Amygdala (tissue), 56 donors: ENCODE results near the gene ARVCF.

Experiments
- DNase-seq, 56 donors: peaks; one replicate each; lab custom pipeline; 2025; lab: John Stamatoyannopoulos, UW

Gene ARVCF

GRCh38 chr22:20016734-20017621, at the start of gene ARVCF:
Gene ARVCF, minus strand, starts transcription at chr22:20016823. Its CDS starts 26,029 bp downstream, at chr22:19990794.
- DNase-seq, result peak; percentile 37 to 95 (median 84)

DNA sequence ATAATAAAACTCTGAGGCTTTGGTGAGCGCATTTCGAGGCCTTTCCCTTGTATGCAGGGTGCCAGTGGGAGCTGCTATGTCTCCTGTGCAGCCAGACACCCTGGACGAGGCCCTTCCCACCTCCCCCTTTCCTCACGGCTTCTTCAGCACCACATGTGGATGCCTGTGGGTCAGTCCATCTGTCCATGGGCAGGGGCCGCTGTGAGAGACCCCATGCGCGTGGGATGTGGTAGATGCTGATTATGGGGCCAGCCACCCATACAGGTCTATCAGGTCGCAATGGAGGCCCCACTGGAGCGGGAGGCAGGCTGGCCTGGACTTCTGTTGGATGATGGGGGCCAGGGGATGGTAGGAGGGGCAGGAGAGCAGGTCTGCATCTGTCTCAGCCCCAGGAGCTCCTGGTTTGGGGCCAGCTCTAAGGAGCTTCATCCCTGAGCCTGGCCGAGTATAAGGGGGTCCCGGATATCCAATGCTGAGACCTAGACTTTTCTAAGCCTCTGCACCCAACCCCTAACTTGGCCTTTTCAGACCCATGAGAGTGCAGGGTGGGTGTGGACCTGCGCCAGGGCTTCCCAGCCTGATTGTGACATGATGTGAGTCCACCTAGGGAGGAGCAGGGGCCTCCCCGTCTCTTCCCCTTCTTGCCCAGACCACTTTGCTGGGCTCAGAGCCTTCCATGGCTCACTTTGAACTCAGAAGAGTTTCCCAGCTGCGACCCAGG, 49.4 kb upstream of the ARVCF start:
- DNase-seq, result no peak

DNA sequence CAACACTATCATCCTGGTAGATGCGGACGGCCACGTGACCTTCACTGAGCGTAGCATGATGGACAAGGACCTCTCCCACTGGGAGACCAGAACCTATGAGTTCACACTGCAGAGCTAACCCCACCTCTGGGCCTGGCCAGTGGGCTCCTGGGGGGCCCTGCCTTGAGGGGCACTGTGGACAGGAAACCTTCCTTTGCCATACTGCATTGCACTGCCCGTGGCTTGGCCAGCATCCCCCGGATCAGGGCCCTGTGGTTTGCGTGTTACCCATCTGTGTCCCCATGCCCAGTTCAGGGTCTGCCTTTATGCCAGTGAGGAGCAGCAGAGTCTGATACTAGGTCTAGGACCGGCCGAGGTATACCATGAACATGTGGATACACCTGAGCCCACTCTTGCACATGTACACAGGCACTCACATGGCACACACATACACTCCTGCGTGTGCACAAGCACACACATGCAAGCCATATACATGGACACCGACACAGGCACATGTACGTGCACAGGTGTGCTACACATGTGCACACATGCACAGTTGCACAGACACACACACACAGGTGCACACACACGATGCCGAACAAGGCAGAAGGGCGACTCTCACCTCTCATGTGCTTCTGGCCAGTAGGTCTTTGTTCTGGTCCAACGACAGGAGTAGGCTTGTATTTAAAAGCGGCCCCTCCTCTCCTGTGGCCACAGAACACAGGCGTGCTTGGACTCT, 48.1 kb upstream of the ARVCF start:
- no peak for DNase-seq

GRCh38 chr22:20064140-20064480, 47.5 kb upstream of the ARVCF start:
- no peak for DNase-seq

DNA sequence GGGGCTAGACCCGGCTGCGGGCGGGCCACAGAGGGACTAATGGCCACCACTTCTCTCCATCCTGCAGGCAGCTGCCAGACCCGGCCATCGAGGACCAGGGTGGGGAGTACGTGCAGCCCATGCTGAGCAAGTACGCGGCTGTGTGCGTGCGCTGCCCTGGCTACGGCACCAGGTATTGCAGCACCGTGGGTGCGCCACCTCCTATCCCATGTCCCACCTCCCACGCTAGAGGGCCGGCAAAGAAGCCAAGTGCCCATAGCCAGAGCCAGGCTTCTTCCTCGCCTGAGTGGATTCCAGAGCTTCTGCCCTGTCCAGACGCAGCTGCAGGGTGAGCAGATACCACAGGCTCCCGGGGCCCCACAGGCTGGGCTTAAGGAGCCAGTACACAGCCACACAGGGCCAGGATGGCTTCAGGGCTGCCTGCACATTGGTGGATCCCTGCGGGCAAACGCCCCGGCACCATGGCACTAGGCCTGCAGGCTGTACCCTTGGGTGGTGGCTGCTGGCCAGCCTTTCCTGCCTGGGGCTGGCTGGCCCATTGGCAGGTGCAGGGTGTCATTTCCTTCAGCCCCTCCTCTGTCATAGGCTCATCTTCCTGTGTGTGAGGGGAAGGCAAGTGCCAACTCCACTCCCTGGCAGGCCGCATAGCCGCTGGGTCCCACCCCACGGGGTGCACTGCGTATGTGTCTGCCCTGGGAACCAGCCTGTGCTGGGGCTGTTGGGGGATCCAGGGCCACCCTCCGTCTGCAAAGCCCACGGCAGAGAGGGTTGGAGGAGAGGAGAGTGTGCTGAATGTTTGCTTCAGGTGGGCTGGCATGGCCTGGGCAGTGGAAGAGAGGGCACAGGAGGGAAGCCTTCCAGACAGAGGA, 46.9 kb upstream of the ARVCF start:
- DNase-seq, result no peak

- DNase-seq, result no peak
These were observed 46.1 kb upstream of the ARVCF start for GRCh38 chr22:20062766-20063083.

GRCh38 chr22:20062043-20062765, 45.6 kb upstream of the ARVCF start:
- DNase-seq, result no peak

- peak in 1 of 56 donors; percentile 18 for DNase-seq
These were observed 44.8 kb upstream of the ARVCF start for GRCh38 chr22:20061481-20061861.

DNA sequence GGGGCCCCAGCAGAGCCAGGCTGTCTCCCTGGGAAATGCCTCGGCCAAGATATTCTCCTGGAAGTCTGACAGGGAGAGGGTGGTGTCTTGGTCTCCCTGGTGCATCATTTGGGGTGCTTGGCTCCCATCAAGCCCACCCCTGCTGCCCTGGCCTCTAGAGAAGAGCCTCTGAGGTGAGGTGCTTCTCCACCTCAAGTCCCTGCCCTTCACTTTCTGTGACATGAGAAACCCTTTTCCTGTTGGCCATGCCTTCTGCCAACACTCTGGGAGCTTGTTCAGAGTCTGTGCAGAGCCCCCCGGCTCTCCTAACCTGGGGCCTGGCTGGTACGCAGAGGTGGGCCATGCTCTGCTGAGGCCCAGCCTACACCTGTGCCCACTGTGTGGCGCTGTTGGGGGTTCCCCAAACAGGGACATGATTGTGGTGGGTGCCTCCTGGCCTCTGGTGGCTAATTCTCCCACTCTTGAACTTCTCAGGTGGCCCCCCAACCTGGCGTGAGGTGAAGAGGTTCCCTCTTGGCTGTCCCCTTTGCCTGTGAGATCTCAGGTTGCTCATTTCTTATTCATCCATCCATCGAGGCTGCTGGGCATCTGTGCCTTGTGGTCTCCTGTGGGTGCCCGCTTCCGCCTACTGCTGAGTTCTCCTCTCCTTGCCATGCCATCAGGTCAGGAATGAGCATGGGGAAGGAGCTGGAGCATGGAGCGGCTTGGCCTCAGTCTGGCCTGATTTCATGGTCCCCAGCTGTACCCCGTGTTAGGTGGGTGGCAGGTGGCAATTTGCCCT, 44.3 kb upstream of the ARVCF start:
- no peak for DNase-seq

DNA sequence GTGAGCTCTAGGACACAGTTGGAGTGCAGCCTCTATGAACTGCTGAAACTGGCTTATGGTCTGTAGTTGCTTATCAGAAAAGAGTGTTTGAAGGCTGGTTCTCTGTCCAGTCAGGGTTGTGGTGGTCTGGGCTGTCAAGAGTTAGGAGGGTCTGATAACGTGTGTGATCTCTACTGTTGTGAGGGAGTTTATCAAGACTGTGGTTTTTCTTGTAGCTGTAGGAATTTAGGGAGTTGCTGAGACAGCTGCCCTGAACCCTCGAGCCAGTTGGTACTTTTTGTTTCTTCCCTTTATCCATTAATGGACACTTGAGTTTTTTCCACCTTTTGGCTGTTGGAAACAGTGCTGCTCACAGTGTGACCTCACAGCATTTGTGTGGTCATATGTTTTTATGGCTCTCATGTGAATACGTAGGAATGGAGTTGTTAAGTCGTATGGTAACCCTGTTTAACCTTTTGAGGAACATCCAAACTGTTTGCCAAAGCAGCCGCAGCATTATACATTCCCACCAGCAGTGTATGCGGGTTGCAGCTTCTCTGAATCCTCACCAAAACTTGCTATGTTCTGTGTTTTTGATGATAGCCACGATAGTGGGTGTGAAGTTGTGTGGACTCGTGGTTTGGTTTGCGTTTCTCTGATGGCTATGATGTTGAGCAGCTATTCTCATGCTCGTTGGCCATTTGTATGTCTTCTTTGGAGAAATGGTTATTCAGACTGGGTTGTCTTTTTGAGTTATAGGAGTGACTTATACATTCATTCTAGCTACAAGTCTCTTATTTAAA, 42.6 kb upstream of the ARVCF start:
- no peak for DNase-seq

- no peak for DNase-seq
These were observed 41.1 kb upstream of the ARVCF start for GRCh38 chr22:20057596-20058268.

GRCh38 chr22:20056696-20057386, 40.2 kb upstream of the ARVCF start:
- DNase-seq, result no peak

GRCh38 chr22:20056161-20056560, 39.5 kb upstream of the ARVCF start:
- no peak for DNase-seq

DNA sequence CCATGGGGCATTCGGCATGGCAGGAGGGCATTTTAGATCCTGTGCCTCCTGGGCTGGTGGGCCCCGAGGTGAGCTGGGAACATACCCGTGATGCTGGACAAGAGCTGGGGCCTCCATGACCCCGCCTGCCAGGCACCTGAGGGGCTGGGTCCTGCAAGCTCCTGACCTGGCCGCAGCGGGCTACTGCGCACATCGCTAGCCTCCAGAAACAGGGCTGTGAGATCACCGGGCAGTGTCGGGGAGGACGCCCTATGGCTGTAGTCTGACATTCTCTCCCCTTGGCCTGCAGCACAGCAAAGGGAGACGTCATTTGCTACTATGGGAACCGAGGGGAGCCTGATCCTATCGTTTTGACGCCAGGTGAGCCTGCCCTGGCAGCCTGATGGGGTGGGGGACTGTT, 39.0 kb upstream of the ARVCF start:
- no peak for DNase-seq

DNA sequence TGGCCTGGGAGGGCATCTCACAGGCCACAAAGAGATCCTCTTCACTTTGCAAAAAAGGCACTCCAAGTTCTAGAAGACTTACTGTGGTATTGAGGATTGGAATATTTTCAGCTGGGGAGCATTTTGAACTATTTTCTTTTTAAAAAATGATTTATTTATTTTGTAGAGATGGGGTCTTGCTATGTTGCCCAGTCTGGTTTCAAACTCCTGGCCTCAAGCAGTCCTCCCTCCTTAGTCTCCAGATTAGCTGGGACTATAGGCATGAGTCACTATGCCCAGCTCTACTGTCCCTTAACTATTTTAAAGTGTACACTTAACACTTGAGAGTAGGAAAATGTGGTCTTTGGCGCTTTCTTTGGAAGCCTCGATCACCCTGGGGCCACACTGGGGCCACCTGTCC, 38.5 kb upstream of the ARVCF start:
- no peak for DNase-seq

- DNase-seq, result no peak
These were observed 37.9 kb upstream of the ARVCF start for GRCh38 chr22:20054485-20054884.

DNA sequence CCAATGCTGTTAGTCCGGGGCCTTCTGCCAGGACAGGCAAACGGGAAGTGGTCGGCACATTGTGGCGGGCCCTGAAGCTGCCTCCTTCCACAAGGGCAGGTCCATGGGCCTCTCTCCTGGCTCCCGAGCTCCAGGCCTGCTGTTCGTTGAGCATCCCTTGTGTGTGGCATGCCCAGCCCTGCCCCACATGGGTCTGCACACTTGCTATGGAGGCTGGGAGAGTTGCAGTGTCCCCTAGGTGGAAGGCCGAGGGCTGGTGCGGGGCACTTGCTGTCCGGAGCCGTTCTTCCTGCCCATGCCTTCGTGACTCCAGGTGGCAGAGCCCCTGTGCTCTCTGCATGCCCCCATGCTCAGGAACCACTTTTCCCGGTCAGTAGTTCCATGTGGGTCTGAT, 37.4 kb upstream of the ARVCF start:
- DNase-seq, result no peak
